HG02571 (cell line): ENCODE measurements around the gene WFIKKN1.
"Not testable (repeated sequence)": the region's sequence is repeated elsewhere in the genome, so short reads cannot be mapped to it uniquely, and the experiment has no call there.

Experiments used
- ATAC-seq: cut with Tn5 transposase; IDR thresholded peaks from one replicate; pipeline ENCODE4 v1.9.1; 2021; ENCODE audit warnings: mild to moderate bottlenecking, moderate library complexity; ENCODE audit not compliant: unreplicated experiment

Gene WFIKKN1

DNA sequence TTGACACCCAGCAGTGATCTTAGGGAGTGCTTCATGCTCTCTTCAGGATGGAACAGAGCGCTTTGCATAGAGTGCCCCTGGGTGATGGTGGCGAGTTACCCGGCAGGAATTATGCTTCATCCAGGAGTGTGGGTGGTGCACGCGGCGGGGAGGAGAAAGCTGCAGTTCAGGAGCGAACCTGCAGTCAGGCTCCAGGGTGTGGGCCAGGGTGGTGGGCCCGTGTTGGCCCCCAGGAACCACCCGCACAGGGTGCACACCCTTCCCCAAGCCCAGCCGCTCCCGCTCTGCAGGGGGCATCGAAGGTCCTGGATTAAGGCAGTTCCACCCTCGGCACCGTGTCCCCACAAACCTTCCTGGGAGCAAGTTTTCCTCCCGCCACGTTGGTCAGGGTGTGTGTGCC lies 37.0 kb upstream of the WFIKKN1 start:
- no peak for ATAC-seq

- ATAC-seq = no peak
These were observed 35.7 kb upstream of the WFIKKN1 start for GRCh38 chr16:595094-595528.

DNA sequence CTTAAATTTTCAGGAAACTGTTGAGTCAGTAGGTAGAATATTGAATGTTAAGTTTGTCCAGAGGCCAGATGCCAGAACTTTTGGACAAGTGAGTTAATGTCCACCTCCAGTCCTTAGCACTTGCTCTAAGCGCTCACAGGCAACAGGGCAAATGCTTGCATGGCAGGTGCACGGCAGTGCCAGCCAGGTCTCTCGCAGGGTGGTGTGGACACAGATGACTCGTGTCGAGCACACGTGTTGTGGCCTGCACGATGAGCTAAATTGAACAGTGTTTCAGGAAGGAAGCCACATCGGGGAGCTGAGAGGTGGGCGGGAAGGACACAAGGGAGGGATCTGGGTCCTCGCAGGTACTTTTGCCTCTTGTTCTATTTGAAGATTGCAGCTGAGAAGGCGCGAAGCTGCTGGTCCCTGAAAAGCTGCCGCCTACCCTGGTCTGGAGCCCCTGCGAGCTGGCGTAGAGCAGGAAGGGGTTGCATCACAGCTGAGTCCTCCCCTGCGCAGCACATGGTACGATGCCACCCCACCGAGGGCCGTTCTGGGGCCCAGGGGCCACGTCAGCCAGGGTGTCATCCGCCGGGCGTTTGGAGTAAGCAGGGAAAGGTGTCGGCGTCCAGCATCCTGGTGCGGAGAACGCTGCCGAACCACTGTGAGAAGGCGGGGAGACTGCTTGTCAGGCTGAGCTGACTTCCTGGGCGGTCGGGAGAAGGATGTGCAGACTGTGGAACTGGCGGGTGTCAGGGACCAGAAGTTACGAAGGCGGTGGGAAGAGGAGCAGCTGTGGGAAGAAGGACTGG lies 34.6 kb upstream of the WFIKKN1 start:
- ATAC-seq = no peak

DNA sequence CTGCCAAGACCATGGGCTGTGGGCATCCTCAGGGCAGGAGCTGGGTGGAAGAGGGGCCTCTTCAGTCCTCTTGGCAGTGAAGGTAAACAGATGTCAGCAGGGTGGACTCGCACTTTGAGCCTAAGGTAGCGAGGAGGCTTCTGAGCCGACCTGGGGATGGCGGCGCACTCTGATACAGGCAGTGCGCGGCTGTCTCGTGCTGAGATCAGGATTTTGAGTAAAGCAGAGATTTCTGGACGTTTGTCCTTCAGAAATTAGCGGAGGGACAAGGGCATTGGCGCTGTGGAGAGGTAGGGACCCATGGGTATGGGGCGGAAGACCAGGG lies 34.1 kb upstream of the WFIKKN1 start:
- ATAC-seq = no peak

DNA sequence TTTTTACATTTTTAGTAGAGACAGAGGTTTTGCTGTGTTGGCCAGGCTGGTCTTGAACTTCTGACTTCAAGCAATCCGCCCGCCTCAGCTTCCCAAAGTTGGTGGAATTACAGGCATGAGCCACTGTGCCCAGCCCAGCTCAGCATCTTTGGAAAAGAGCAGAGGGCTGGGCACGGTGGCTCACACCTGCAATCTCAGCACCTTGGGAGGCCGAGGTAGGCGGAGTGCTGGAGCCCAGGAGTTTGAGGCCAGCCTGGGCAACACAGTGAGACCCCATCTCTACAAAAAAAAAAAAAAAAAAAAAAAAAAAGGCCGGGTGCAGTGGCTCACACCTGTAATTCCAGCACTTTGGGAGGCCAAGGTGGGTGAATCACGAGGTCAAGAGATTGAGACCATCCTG lies 33.1 kb upstream of the WFIKKN1 start:
- ATAC-seq = not testable (repeated sequence)

GRCh38 chr16:598823-599739 lies 31.7 kb upstream of the WFIKKN1 start:
- no peak for ATAC-seq

DNA sequence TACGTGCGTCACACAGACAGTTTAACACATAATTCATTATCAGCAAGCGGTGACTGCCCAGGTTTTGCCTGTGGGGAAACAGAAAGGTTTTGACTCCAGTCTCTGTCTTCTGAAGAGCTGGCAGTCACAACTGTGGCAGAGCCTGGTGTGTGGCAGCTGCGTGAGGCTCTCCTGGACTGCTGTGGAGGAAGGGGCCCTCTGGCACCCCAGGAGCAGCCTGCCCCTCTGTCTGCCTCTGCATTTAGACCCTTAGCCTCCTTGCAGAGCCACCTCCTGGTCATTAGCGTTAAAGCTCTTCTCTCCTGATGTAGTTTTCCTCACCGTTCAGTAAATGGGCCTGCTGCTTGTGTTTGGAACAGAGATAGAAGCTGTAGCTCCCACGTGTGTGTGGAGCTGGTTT lies 30.0 kb upstream of the WFIKKN1 start:
- ATAC-seq = no peak

DNA sequence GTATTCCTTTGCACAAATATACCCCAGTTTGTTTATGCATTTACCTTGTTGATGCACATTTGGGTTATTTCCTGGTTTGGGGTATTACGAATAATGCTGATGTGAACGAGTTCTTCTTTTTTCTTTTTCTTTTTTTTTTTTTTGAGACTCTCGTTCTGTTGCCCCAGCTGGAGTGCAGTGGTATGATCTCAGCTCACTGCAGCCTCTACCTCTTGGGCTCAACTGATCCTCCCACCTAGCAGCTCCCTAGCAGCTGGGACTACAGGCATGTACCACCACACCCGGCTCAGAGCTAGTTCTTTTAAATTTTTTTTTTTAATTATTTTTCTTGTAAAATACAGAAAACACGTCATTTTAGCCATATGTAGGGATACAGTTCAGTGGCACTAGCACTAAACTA lies 26.9 kb upstream of the WFIKKN1 start:
- no peak for ATAC-seq

- no peak for ATAC-seq
These were observed 24.0 kb upstream of the WFIKKN1 start for GRCh38 chr16:606656-607307.

- no peak for ATAC-seq
These were observed 22.8 kb upstream of the WFIKKN1 start for GRCh38 chr16:608019-608418.

DNA sequence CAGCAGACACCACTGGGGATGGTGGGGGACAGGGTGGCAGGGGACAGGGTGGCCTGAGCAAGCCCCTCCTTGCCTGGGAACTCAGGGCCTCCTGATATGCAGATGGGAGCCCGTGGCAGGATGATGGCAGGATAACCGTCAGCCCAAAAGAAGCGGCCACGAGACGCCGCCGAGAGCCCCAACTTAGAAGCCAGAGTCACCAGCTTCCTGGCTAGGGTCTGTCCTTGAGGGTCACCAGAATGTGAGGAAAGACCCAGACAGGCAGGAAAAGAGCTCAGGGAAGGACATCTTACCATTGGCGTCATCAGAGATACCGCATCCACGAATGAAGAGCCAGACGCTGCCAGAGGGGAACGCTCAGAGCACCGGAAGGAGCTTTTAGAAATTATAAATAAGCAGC lies 21.5 kb upstream of the WFIKKN1 start:
- ATAC-seq = no peak

DNA sequence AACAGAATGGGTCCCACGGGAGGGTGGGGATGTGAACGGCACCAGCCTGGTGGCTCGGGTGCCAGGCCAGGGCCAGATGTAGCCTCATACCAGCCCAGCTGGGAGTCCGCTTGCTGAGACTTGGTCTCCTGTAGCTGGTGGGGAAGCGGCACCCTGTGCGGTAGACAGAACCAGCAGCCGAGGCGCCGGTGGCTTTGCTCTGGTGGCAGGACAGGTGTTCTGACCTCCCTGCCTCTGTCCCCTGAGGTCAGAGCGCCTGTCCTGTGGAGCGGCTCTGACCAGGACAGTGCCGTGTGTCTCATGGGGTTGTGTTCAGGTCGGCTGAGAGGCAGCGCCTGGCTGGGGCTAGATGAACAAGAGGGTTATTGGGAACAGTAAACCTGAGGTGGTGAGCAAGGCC lies 20.8 kb upstream of the WFIKKN1 start:
- no peak for ATAC-seq

GRCh38 chr16:610513-611381 lies 20.0 kb upstream of the WFIKKN1 start:
- no peak for ATAC-seq

- ATAC-seq = no peak
These were observed 15.7 kb upstream of the WFIKKN1 start for GRCh38 chr16:615122-615521.

- ATAC-seq = no peak
These were observed 13.8 kb upstream of the WFIKKN1 start for GRCh38 chr16:616733-617586.

DNA sequence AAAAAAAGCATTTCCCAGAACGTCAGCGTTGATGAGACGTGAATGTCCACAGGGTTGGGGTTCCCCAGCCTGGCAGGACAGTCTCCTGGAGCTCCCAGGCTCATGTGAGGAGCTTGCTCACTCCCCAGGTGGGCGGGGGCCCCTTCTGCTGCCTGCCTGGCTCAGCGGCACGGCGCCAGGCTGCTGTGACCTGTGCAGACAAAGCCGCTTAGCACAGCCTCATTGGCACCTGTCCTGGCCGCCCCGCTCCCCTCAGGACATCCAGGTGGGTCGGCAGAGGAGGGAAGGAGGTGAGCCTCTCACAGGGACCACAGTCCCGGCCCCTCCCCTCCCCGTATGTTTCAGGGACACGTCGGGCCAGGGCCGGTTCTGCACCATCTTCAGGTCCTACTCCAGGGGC lies 12.9 kb upstream of the WFIKKN1 start:
- no peak for ATAC-seq

DNA sequence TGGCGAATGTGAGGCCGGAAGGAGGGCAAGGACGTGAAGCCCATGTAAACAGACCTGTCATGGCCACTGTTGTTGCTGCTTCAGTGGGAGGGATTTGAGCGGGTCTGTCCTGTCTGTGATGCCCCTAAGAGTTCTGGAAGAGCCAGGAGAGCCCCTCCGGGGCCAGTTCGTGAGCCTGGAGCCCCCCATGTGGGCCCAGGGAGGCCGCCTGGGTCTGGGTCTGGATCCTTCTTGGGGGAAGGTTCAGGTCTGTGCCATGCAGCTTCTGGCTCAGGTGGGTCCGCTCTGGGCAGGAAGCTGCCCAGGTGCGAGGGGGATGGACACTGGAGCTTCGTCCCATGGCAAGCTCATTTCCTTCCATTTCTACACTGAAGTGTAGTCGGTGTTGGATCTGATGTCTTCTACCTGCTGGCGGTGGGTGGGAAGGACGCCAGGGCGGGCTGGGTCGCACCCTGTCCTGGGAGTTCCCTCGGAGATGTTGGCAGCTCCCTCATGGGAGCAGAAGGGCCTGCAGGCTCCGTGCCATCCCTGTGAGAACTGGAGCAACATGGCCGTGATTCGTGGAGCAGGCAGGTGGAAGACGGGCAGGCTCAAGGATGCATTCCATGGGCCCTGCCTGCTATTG lies 11.2 kb upstream of the WFIKKN1 start:
- ATAC-seq = no peak

GRCh38 chr16:620700-621525 lies 9.9 kb upstream of the WFIKKN1 start:
- ATAC-seq = no peak
